GM23338 (cell line): ENCODE measurements around the gene TMTC2. TPM values are rescaled to one million over a fixed set of nuclear protein-coding genes. Genes with fewer than 3 reads are reported as not detected.
A peak's percentile ranks its signal among the peaks of the same experiment; 100 is the strongest.

Source experiments
- ATAC-seq: fragments of 200-7000 bp; cut with Tn5 transposase; 3 replicates; pipeline ENCODE4 v1.9.1; 2020
- DNase-seq: peaks from one replicate; pipeline ENCODE4 v3.0.0-alpha.2; 2015; ENCODE audit warnings: low spot score
- H2AFZ ChIP-seq: fragments of 200-600 bp; sonication (generic); 2 replicates; pipeline ENCODE4 v1.8.0; 2016; ENCODE audit warnings: antibody characterized with exemption, mild to moderate bottlenecking, moderate library complexity
- H3F3A ChIP-seq: fragments of 200-600 bp; sonication (generic); replicated peaks from 2 replicates; pipeline ENCODE4 v1.8.0; 2017; ENCODE audit warnings: antibody characterized with exemption, mixed run types, low read depth
- H3K27ac ChIP-seq: fragments of 200-600 bp; sonication (generic); 2 replicates; pipeline ENCODE4 v1.6.1; 2016; ENCODE audit warnings: low read depth
- H3K27me3 ChIP-seq: fragments of 200-600 bp; sonication (generic); 2 replicates; pipeline ENCODE4 v1.8.0; 2016; ENCODE audit warnings: mild to moderate bottlenecking, mixed run types, moderate library complexity; ENCODE audit not compliant: insufficient read depth
- H3K36me3 ChIP-seq: fragments of 200-600 bp; sonication (generic); 2 replicates; pipeline ENCODE4 v1.8.0; 2016; ENCODE audit warnings: mild to moderate bottlenecking; ENCODE audit not compliant: insufficient read depth
- H3K4me1 ChIP-seq: fragments of 200-600 bp; sonication (generic); 2 replicates; pipeline ENCODE4 v1.8.0; 2016; ENCODE audit warnings: mild to moderate bottlenecking, moderate library complexity; ENCODE audit not compliant: insufficient read depth
- H3K4me2 ChIP-seq: fragments of 200-600 bp; sonication (generic); 2 replicates; pipeline ENCODE4 v1.7.1; 2017; ENCODE audit warnings: mixed run types
- H3K4me3 ChIP-seq: fragments of 200-600 bp; sonication (generic); 2 replicates; pipeline ENCODE4 v1.6.1; 2016; ENCODE audit warnings: mixed run types
- H3K79me2 ChIP-seq: fragments of 200-600 bp; sonication (generic); replicated peaks from 2 replicates; pipeline ENCODE4 v1.8.0; 2017; ENCODE audit warnings: mild to moderate bottlenecking; ENCODE audit not compliant: insufficient read depth
- H3K9me2 ChIP-seq: fragments of 200-600 bp; sonication (generic); 2 replicates; pipeline ENCODE4 v1.8.0; 2017; ENCODE audit not compliant: insufficient read depth
- H4K20me1 ChIP-seq: fragments of 200-600 bp; sonication (generic); replicated peaks from 2 replicates; pipeline ENCODE4 v1.8.0; 2017; ENCODE audit warnings: mild to moderate bottlenecking; ENCODE audit not compliant: insufficient read depth
- H3K27ac Mint-ChIP-seq: 2 replicates; pipeline ENCODE4 v1.8.0; 2020; ENCODE audit warnings: inconsistent platforms, mild to moderate bottlenecking, moderate library complexity, mixed read lengths
- H3K27me3 Mint-ChIP-seq: 3 replicates; pipeline ENCODE4 v1.8.0; 2022; ENCODE audit warnings: low read depth, mild to moderate bottlenecking, moderate library complexity, mixed read lengths, inconsistent platforms; ENCODE audit not compliant: insufficient read depth, poor library complexity
- H3K36me3 Mint-ChIP-seq: 3 replicates; pipeline ENCODE4 v1.8.0; 2021; ENCODE audit warnings: low read depth, mild to moderate bottlenecking, inconsistent platforms, moderate library complexity, mixed read lengths
- H3K4me1 Mint-ChIP-seq: 3 replicates; pipeline ENCODE4 v1.8.0; 2020; ENCODE audit warnings: mild to moderate bottlenecking, inconsistent platforms, mixed read lengths
- H3K4me3 Mint-ChIP-seq: 3 replicates; pipeline ENCODE4 v1.8.0; 2021; ENCODE audit warnings: moderate library complexity, mild to moderate bottlenecking, inconsistent platforms, mixed read lengths
- H3K9me3 Mint-ChIP-seq: 3 replicates; pipeline ENCODE4 v1.8.0; 2020; ENCODE audit warnings: moderate library complexity, mild to moderate bottlenecking, inconsistent platforms, mixed read lengths
- CREB1 ChIP-seq: fragments of 250-450 bp; sonication (Bioruptor Pico); IDR thresholded peaks from 2 replicates; pipeline ENCODE4 v1.5.0; 2020; ENCODE audit warnings: low read depth, mild to moderate bottlenecking, moderate library complexity
- EZH2phosphoT487 ChIP-seq: fragments of 200-600 bp; sonication (generic); IDR thresholded peaks from one replicate; pipeline ENCODE4 v1.8.1; 2018; ENCODE audit warnings: antibody characterized with exemption; ENCODE audit not compliant: unreplicated experiment
- JUNB ChIP-seq: IDR thresholded peaks from one replicate; pipeline ENCODE4 v1.6.1; 2016; ENCODE audit warnings: antibody characterized with exemption; ENCODE audit not compliant: unreplicated experiment
- NANOG ChIP-seq: IDR thresholded peaks from 2 replicates; pipeline ENCODE4 v1.6.1; 2016; ENCODE audit warnings: antibody characterized with exemption, borderline replicate concordance
- ZNF114 ChIP-seq: fragments of 250-450 bp; sonication (Bioruptor Pico); IDR thresholded peaks from 2 replicates; pipeline ENCODE4 v1.5.0; 2020; ENCODE audit warnings: mild to moderate bottlenecking, moderate library complexity
- ZNF331 ChIP-seq: fragments of 250-450 bp; sonication (Bioruptor Pico); IDR thresholded peaks from 2 replicates; pipeline ENCODE4 v1.5.0; 2020; ENCODE audit warnings: low read depth, mild to moderate bottlenecking, moderate library complexity
- polyA plus RNA-seq: library from polyadenylated mRNA; unstranded; fragments of >200 nt; fragmentation: Nextera tagmentation; extraction: Ambion mirVana; gene quantifications from 2 replicates; pipeline ENCODE4 v1.2.1, GENCODE V29; 2016
- total RNA-seq: library from RNA; depleted of rRNA; stranded (reverse); fragments of >200 nt; shearing (Covaris generic); gene quantifications from 2 replicates; pipeline ENCODE4 v1.2.3, GENCODE V29; 2014
- TF ChIP-seq, protein P1 (sequence below), 2 experiments: fragments of 200-600 bp in 1 of 2; sonication (generic) in 1 of 2; conservative IDR thresholded peaks; 2 replicates each; pipeline versions ENCODE4 v1.5.1 to v1.6.1; 2016 to 2017; ENCODE audit warnings: antibody characterized with exemption in 2 of 2, low read depth in 2 of 2, mild to moderate bottlenecking in 2 of 2, moderate library complexity in 1 of 2
- TF ChIP-seq, protein P2 (sequence below): IDR thresholded peaks from 2 replicates; pipeline ENCODE4 v1.6.1; 2016; ENCODE audit warnings: antibody characterized with exemption
- TF ChIP-seq, protein P3 (sequence below): fragments of 250-450 bp; sonication (Bioruptor Pico); IDR thresholded peaks from 2 replicates; pipeline ENCODE4 v1.5.0; 2020; ENCODE audit warnings: mild to moderate bottlenecking, moderate library complexity
- TF ChIP-seq, protein P4 (sequence below): IDR thresholded peaks from one replicate; pipeline ENCODE4 v1.6.1; 2018; ENCODE audit warnings: antibody characterized with exemption; ENCODE audit not compliant: unreplicated experiment

The TMTC2 gene
- total and polyA plus RNA-seq, 2 experiments from 2014 or later = 0.57 to 6.5 TPM

DNA sequence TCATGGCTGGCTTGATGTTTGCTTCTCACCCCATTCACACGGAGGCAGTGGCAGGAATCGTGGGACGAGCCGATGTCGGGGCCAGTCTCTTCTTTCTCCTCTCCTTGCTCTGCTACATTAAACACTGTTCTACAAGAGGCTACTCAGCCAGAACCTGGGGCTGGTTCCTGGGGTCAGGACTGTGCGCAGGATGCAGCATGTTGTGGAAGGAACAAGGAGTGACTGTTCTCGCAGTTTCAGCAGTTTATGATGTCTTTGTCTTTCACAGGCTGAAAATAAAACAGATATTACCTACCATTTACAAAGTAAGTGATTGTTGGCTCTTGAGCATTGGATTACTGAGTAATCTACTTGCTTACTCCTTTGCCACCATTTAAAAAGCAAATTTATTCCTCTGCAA is 170.6 kb downstream of the TMTC2 start:
- no peak overlapping the region for H3K4me3 ChIP-seq
- H3K79me2 ChIP-seq = no peaks in the 10 kb centered on the region
- no peaks in the 10 kb centered on the region for H3K27me3 ChIP-seq
- no peak overlapping the region for H3K27ac ChIP-seq
- H3F3A ChIP-seq = no peaks in the 10 kb centered on the region
- no peak overlapping the region for H3K4me3 Mint-ChIP-seq
- peaks cover 18% of the 10 kb centered on the region for H3K4me1 ChIP-seq
- H3K4me2 ChIP-seq = peak overlapping the region; percentile 18
- no peaks in the 10 kb centered on the region; the same call in 1 of the 2 replicates for H4K20me1 ChIP-seq
- H3K36me3 Mint-ChIP-seq = no peaks in the 10 kb centered on the region
- ATAC-seq = no peak
- no peaks in the 10 kb centered on the region for H3K9me3 Mint-ChIP-seq
- no peak overlapping the region for H2AFZ ChIP-seq
- H3K4me1 Mint-ChIP-seq = peaks cover 21% of the 10 kb centered on the region
- H3K36me3 ChIP-seq = no peaks in the 10 kb centered on the region
- peak overlapping the region; percentile 3; the same call in 1 of the 2 replicates for H3K27ac Mint-ChIP-seq
- TF ChIP-seq EZH2phosphoT487 = no peak
- TF ChIP-seq NANOG = no peak
- TF ChIP-seq ZNF331 (CRISPR knock-in tag) = no peak
- TF ChIP-seq JUNB = no peak
- TF ChIP-seq CREB1 (CRISPR knock-in tag) = no peak
- TF ChIP-seq, protein P1, sequence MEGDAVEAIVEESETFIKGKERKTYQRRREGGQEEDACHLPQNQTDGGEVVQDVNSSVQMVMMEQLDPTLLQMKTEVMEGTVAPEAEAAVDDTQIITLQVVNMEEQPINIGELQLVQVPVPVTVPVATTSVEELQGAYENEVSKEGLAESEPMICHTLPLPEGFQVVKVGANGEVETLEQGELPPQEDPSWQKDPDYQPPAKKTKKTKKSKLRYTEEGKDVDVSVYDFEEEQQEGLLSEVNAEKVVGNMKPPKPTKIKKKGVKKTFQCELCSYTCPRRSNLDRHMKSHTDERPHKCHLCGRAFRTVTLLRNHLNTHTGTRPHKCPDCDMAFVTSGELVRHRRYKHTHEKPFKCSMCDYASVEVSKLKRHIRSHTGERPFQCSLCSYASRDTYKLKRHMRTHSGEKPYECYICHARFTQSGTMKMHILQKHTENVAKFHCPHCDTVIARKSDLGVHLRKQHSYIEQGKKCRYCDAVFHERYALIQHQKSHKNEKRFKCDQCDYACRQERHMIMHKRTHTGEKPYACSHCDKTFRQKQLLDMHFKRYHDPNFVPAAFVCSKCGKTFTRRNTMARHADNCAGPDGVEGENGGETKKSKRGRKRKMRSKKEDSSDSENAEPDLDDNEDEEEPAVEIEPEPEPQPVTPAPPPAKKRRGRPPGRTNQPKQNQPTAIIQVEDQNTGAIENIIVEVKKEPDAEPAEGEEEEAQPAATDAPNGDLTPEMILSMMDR (conservative IDR thresholded peaks at IDR 0.05; ENCODE audit: low read depth in 2 of 2) = no peak
- TF ChIP-seq, protein P2, sequence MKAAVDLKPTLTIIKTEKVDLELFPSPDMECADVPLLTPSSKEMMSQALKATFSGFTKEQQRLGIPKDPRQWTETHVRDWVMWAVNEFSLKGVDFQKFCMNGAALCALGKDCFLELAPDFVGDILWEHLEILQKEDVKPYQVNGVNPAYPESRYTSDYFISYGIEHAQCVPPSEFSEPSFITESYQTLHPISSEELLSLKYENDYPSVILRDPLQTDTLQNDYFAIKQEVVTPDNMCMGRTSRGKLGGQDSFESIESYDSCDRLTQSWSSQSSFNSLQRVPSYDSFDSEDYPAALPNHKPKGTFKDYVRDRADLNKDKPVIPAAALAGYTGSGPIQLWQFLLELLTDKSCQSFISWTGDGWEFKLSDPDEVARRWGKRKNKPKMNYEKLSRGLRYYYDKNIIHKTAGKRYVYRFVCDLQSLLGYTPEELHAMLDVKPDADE = no peak
- TF ChIP-seq, protein P3, sequence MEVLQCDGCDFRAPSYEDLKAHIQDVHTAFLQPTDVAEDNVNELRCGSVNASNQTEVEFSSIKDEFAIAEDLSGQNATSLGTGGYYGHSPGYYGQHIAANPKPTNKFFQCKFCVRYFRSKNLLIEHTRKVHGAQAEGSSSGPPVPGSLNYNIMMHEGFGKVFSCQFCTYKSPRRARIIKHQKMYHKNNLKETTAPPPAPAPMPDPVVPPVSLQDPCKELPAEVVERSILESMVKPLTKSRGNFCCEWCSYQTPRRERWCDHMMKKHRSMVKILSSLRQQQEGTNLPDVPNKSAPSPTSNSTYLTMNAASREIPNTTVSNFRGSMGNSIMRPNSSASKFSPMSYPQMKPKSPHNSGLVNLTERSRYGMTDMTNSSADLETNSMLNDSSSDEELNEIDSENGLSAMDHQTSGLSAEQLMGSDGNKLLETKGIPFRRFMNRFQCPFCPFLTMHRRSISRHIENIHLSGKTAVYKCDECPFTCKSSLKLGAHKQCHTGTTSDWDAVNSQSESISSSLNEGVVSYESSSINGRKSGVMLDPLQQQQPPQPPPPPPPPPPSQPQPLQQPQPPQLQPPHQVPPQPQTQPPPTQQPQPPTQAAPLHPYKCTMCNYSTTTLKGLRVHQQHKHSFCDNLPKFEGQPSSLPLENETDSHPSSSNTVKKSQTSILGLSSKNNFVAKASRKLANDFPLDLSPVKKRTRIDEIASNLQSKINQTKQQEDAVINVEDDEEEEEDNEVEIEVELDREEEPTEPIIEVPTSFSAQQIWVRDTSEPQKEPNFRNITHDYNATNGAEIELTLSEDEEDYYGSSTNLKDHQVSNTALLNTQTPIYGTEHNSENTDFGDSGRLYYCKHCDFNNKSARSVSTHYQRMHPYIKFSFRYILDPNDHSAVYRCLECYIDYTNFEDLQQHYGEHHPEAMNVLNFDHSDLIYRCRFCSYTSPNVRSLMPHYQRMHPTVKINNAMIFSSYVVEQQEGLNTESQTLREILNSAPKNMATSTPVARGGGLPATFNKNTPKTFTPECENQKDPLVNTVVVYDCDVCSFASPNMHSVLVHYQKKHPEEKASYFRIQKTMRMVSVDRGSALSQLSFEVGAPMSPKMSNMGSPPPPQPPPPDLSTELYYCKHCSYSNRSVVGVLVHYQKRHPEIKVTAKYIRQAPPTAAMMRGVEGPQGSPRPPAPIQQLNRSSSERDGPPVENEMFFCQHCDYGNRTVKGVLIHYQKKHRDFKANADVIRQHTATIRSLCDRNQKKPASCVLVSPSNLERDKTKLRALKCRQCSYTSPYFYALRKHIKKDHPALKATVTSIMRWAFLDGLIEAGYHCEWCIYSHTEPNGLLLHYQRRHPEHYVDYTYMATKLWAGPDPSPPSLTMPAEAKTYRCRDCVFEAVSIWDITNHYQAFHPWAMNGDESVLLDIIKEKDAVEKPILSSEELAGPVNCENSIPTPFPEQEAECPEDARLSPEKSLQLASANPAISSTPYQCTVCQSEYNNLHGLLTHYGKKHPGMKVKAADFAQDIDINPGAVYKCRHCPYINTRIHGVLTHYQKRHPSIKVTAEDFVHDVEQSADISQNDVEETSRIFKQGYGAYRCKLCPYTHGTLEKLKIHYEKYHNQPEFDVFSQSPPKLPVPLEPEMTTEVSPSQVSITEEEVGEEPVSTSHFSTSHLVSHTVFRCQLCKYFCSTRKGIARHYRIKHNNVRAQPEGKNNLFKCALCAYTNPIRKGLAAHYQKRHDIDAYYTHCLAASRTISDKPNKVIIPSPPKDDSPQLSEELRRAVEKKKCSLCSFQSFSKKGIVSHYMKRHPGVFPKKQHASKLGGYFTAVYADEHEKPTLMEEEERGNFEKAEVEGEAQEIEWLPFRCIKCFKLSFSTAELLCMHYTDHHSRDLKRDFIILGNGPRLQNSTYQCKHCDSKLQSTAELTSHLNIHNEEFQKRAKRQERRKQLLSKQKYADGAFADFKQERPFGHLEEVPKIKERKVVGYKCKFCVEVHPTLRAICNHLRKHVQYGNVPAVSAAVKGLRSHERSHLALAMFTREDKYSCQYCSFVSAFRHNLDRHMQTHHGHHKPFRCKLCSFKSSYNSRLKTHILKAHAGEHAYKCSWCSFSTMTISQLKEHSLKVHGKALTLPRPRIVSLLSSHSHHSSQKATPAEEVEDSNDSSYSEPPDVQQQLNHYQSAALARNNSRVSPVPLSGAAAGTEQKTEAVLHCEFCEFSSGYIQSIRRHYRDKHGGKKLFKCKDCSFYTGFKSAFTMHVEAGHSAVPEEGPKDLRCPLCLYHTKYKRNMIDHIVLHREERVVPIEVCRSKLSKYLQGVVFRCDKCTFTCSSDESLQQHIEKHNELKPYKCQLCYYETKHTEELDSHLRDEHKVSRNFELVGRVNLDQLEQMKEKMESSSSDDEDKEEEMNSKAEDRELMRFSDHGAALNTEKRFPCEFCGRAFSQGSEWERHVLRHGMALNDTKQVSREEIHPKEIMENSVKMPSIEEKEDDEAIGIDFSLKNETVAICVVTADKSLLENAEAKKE (CRISPR knock-in tag) = no peak
- TF ChIP-seq, protein P4, sequence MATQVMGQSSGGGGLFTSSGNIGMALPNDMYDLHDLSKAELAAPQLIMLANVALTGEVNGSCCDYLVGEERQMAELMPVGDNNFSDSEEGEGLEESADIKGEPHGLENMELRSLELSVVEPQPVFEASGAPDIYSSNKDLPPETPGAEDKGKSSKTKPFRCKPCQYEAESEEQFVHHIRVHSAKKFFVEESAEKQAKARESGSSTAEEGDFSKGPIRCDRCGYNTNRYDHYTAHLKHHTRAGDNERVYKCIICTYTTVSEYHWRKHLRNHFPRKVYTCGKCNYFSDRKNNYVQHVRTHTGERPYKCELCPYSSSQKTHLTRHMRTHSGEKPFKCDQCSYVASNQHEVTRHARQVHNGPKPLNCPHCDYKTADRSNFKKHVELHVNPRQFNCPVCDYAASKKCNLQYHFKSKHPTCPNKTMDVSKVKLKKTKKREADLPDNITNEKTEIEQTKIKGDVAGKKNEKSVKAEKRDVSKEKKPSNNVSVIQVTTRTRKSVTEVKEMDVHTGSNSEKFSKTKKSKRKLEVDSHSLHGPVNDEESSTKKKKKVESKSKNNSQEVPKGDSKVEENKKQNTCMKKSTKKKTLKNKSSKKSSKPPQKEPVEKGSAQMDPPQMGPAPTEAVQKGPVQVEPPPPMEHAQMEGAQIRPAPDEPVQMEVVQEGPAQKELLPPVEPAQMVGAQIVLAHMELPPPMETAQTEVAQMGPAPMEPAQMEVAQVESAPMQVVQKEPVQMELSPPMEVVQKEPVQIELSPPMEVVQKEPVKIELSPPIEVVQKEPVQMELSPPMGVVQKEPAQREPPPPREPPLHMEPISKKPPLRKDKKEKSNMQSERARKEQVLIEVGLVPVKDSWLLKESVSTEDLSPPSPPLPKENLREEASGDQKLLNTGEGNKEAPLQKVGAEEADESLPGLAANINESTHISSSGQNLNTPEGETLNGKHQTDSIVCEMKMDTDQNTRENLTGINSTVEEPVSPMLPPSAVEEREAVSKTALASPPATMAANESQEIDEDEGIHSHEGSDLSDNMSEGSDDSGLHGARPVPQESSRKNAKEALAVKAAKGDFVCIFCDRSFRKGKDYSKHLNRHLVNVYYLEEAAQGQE = no peak
- no peak for TF ChIP-seq ZNF114
- DNase-seq = no peak
- no peaks in the 10 kb centered on the region for H3K9me2 ChIP-seq
- peaks cover 1% of the 10 kb centered on the region for H3K27me3 Mint-ChIP-seq
